NT2/D1 (cell line): ENCODE results near the gene RBM8A.

Experiments used
- SUZ12 ChIP-seq: IDR thresholded peaks from 2 replicates; pipeline ENCODE4 v1.6.1; 2011; ENCODE audit not compliant: insufficient read length, insufficient read depth; ENCODE audit errors: extremely low read depth
- YY1 ChIP-seq: IDR thresholded peaks from 2 replicates; pipeline ENCODE4 v1.6.1; 2011; ENCODE audit not compliant: insufficient read length, insufficient read depth

- no peak for TF ChIP-seq YY1
- TF ChIP-seq SUZ12 = no peak
Measured at GRCh38 chr1:145922266-145922665, 5.0 kb downstream of the RBM8A start.
